Activated CD8-positive, alpha-beta memory T cell treated with anti-CD3 and anti-CD28 coated beads for 1 hour (primary cell): ENCODE results near the gene SLC26A2.
A peak's percentile ranks its signal among the peaks of the same experiment; 100 is the strongest.
"Not testable (repeated sequence)": the region's sequence is repeated elsewhere in the genome, so short reads cannot be mapped to it uniquely, and the experiment has no call there.

Experiments
- DNase-seq, 2 donors: peaks; one replicate each; pipeline ENCODE4 v3.0.0-alpha.2; 2020; ENCODE audit warnings: low read depth in 1 of 2; ENCODE audit errors: extremely low read depth in 1 of 2

SLC26A2 gene

GRCh38 chr5:150000990-150001659, 40.6 kb downstream of the SLC26A2 start:
- DNase-seq = peak in 1 of 2 donors; percentile 11

- DNase-seq = peak; percentile 10 to 32
Observed at GRCh38 chr5:150001660-150002486, 41.3 kb downstream of the SLC26A2 start.

GRCh38 chr5:150006318-150006717, 45.8 kb downstream of the SLC26A2 start:
- DNase-seq = no peak

GRCh38 chr5:150007050-150007449, 46.5 kb downstream of the SLC26A2 start:
- DNase-seq = no peak

- DNase-seq = no peak
Observed at GRCh38 chr5:150009671-150010387, 49.3 kb downstream of the SLC26A2 start.

DNA sequence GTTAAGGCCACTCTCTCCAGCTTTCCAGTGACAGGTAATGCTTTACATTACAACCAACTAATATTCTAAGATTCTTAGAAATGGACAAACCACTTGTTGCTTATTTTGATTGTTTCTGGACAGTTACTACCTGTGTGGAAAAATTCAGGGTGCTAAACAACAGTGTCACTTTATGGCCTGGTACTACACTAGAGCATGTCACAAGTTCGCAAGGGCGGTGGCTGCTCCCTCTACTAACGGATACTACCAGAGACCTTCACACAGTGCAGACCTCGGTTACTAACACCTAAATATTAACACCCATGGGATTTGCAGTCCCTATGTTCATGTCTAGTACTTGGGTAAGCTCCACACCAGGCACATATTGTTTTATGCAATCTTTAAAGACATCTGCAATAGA, 53.4 kb downstream of the SLC26A2 start:
- DNase-seq = no peak

DNA sequence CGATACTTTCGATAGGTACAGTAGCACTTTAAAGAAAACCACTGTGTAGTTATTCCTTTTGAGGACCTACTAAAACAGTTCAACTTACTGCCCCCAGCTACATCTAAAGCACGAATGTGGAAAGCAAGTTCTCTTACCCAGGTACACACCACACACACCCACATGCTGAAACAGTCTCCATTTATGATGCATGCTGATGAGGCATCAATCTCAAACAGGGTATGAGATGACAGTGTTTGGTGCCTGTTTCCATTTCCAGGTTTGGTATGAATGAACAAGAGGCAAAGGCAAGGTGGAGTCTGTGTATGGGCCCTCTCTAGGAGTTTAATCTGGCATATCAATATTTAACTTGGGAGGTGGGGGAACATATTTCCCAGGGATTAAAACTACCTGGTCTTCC, 53.9 kb downstream of the SLC26A2 start:
- no peak for DNase-seq

DNA sequence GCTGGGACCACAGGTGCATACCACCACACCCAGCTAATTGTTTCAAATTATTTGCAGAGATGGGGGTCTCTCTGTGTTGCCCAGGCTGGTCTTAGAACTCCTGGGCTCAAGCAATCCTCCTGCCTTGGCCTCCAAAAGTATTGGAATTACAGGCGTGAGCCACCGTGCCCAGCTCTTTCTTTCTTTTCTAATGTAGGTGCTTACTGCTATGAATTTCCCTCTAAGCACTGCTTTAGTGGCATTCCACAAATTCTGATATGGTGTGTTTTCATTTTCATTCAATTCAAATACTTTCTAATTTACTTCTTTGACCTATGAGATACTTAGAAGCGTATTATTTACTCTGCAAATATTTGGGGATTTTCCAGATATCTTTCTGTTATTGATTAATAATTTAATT, 54.9 kb downstream of the SLC26A2 start:
- no peak for DNase-seq

DNA sequence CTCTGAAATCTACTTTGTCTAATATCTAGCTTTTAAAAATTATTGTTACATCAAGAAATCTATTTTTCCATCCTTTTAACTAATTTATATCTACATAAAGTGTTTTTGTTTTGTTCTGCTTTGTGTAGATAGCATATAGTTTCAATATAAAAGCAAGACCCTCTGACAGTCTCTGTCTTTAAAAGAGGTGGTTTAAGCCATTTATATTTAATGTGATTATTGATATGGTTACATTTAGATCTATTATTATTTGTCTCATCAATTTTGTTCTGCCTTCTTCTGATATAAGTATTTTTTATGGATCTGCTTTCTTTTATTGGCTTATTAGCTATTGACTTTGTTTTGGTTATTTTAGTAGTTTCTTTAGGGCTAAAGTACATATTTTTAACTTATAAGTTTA, 56.0 kb downstream of the SLC26A2 start:
- no peak for DNase-seq

DNA sequence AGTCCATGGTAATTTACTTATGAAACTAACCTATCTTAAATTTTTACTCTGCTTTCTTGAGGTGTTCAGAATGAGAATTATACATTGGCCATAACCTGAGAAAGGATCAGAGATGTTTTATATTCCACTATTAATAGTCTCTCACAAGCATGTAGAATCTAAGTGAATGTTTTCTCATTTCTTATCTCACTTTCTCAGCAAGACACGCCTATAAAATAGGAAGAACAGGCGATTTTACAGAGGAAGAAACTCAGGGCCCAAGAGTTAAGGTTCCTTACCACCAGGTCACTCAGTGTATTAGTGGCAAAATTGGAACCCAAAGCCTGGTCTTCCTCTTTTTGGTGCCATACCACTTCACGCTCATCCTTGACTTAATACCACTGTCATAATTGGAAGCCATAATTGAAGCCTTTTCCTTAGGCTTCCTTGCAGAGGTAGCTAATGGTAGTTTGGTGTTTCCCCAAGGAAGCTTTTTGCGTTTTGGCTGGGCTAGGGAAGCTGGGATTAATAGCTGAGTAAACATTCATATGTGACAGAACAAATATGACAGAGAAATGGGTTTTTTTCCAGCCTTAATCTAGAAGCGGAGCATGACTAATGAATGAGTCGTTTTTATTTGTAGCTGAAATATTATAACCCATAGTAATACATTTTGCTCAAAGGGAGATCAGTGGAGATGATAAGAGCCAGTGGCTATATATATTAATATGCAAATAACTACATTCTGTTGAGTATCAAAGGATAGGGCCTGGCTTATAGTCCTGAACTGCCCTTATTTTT, 56.9 kb downstream of the SLC26A2 start:
- DNase-seq = no peak

DNA sequence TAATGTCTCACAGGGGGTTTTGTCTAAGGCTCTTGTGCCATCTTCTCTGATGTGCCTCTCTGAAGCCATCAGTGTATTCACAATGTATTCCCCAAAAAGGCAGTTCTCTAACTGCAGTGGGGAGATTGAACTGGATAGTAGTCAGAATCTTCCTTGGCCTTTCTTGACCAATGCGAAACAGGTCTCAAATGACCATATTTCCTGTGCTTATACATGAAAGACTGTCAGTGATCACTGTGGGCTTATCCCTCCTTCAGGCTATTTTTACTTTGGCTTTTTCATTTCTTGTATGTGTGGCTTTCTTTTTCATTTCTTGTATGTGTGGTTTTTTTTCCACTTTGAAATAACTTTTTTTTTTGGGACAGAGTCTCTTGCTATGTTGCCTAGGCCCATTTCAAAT, 59.7 kb downstream of the SLC26A2 start:
- no peak for DNase-seq

DNA sequence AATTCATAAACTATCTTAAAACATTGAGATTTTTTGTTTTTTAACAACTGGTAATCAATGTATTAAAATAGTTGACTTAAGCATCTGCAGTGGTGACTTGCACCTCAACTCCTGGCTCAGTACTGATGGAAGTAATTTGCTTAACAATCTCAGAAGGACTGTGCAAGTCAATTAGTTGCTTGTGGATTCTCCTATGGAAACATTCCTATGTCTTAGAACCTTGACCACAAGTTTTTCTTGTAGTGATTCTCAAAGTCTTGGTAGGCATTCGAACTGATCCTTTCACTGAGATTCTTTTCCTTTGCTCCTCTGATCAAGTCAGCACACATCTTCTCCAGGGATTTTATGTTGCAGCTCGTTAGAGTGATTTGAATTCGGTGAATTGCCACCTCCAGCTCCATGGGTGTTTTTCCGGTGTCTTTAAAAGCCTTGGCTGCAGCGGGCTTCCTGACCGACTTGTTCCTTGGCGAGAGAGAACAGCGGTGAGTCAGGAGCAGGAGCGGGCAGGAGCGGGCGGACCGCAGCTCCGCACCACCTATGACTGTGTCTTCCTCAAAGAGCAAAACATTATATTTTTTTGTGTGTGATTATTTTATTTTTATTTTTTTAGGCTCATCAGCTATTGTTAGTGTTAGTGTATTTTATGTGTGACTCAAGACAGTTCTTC, 61.1 kb downstream of the SLC26A2 start:
- no peak for DNase-seq

GRCh38 chr5:150022158-150022531, 61.6 kb downstream of the SLC26A2 start:
- DNase-seq = no peak

DNA sequence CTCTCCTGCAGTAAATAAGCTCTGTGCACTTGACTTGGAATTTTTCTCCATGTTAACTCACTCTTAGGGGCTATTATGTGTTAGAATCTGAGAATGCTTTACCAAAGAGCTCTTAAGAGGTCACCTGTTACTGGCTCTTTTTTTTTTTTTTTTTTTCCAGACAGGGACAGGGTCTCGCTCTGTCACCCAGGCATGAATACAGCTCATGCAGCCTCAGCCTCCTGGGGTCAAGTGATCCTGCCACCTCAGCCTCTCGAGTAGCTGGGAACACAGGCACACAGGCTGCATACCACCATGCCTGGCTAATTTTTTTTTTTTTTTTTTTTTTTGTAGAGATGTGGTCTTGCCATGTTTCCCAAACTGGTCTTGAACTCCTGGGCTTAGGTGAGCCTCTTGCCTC, 62.1 kb downstream of the SLC26A2 start:
- DNase-seq = no peak

- DNase-seq = no peak
Observed at GRCh38 chr5:150023136-150023535, 62.6 kb downstream of the SLC26A2 start.

- no peak for DNase-seq
Observed at GRCh38 chr5:150024346-150024984, 63.9 kb downstream of the SLC26A2 start.

DNA sequence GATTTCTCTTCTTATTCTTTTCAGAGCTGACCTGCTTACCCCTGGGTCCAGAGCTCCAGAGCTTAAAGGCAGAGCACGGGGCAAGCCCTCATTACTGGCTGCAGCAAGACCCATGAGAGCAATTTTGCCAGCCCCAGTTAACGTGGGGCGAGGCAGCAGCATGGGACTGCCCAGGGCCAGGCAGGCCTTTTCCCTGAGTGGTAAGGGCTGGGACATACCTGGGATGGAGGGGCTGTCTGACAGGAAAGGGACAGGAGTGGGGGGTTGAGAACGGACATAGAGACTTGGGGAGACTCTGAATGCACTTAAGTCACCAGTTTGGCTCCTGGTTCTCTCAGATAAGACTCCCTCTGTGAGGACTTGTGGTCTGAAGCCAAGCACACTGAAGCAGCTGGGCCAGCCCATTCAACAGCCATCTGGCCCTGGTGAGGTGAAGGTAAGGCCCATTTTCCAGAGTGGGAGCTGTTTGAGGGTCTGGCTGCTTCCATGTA, 66.2 kb downstream of the SLC26A2 start:
- no peak for DNase-seq

DNA sequence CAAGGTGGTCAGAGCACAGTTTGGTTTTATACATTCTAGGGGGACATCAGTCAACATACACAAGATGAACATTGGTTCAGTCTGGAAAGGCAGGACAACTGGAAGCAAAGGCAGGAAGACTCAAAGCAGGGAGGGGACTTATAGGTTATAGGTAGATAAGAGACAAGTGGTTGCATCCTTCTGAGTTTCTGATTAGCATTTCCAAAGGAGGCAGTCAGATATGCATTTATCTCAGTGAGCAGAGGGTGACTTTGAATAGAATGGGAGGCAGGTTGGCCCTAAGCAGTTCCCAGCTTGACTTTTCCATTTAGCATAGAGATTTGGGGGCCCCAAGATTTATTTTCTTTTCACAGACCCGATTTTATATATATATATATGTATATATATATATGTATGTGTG, 67.5 kb downstream of the SLC26A2 start:
- DNase-seq = not testable (repeated sequence)

GRCh38 chr5:150033334-150033733, 72.8 kb downstream of the SLC26A2 start:
- no peak for DNase-seq

GRCh38 chr5:150034662-150035061, 74.1 kb downstream of the SLC26A2 start:
- no peak for DNase-seq
